Measurements from ENCODE around the gene RAB20.

Gene RAB20

DNA sequence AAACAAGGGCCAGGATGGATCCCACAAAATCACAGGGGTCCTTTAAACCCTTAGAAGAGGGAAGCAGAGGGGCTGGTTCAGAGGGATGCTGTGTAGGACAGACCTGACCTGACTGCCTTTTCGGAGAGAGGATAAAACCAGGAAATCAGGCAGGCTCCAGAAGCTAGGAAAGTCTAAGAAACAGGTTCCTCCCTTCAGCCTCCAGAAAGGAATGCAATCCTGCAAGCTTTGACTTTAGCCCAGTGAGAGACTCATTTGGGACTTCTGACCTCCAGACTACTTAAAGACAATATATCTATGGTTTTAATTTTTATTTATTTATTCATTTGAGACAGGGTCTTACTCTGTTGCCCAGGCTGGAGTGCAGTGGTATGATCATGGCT lies 5.3 kb downstream of the RAB20 start:
- Histone ChIP-seq H3K27ac (peak overlapping the region; percentile 15; the same call in 1 of the 2 replicates), H3K4me1 (peaks cover 59% of the 10 kb centered on the region), H3K9ac (no peak overlapping the region), H3K4me2 (peak overlapping the region; percentile 39; the same call in 1 of the 2 replicates), H3K36me3 (peaks cover 54% of the 10 kb centered on the region), H4K20me1 (peaks cover 72% of the 10 kb centered on the region), H3K27me3 (no peaks in the 10 kb centered on the region), H3K4me3 (no peak overlapping the region), H3K9me3 (peaks cover 14% of the 10 kb centered on the region)
- no peak for TF ChIP-seq Cebpa-rat (IDR thresholded peaks at IDR 0.05)

DNA sequence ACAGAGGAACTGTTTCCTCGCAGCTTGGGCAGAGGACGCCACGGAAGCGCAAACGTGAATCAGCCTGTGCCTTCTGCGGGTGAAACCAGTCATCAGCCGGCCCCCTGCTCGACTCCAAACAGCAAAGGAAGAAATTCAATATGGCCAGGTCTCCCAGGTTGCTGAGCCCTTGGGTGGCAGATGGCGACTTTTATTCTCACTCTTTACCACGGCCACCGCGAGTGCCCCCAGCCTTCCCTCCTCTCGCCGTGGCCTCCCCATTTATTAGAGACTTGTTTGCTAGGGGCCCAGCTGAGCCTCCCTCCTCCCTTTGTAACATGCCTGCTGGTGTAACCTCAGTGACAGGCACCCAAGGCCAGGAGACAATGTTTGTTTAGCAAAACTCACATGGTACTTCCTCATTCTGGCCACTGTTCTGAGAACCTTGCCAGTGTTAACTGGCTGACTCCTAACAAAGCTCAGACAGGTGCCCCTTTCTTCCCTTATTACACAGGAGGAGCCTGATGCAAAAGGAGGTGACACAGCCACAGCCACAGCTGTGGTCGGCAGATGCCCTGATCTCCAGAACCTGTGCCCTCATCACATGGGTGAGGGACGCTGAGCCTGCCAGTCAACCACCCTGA lies 5.8 kb downstream of the RAB20 start:
- Histone ChIP-seq H3K27me3 (no peaks in the 10 kb centered on the region), H3K4me1 (peaks cover 57% of the 10 kb centered on the region), H3K36me3 (peaks cover 56% of the 10 kb centered on the region), H3K4me3 (no peak overlapping the region), H3K9ac (no peak overlapping the region), H4K20me1 (peaks cover 77% of the 10 kb centered on the region), H3K4me2 (peak overlapping the region; percentile 39; the same call in 1 of the 2 replicates), H3K9me3 (peaks cover 14% of the 10 kb centered on the region), H3K27ac (peak overlapping the region; percentile 15; the same call in 1 of the 2 replicates)
- TF ChIP-seq Cebpa-rat (IDR thresholded peaks at IDR 0.05), result no peak

DNA sequence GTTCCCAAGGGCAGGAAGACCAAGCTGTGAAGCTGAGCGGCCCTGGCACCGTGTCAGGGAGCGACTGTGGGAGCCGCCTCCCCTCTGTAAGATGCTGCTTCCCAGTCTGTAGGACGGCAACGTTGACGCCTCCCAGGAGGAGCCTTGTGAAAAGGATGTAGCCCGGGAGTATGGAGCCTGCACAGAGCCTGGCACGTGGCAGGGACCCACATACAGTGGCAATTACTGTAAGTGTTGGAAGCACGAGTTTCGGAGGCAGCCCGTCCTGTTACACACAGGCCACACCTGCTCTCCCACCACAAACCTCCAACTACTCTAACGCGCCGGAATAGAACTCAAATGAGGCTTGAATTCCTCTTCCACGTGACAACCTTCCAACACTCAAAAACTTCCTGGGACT lies 6.6 kb downstream of the RAB20 start:
- Histone ChIP-seq H3K27me3 (no peaks in the 10 kb centered on the region), H3K9ac (no peak overlapping the region), H3K4me2 (no peak overlapping the region), H3K4me1 (peaks cover 50% of the 10 kb centered on the region), H3K36me3 (peaks cover 61% of the 10 kb centered on the region), H3K4me3 (no peak overlapping the region), H4K20me1 (peaks cover 80% of the 10 kb centered on the region), H3K9me3 (peaks cover 14% of the 10 kb centered on the region), H3K27ac (no peak overlapping the region)
- no peak for TF ChIP-seq Cebpa-rat (IDR thresholded peaks at IDR 0.05)

DNA sequence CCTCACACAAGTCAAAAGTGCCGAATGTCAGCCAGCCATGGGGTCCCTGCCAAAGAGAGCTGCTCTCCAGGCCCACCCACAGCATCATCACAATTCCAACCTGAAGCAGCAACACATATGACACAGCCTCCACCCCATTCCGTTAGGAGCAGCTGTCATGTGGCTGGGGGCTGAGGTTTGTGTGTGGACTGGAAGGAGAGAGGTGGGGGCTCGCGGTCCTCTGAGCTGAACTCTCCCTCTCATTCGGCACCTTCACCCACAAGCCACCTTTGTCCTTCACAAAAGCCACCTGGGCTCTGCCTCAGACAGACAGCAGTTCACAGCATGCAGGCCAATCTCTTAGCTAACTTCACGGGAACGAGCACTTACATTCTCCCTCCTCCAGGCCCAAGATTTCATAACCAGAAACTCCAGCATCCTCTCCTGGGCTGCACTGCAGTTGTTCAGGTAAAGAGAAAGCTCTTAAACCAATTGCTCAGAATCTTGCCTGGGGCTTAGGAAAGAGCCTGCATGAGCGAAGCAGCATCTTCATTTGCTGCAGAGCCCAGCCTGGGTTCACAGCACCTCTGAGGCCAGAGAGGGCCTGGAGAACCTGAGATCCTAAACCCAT lies 7.2 kb downstream of the RAB20 start:
- Histone ChIP-seq H3K9ac (no peak overlapping the region), H3K27me3 (no peaks in the 10 kb centered on the region), H3K4me1 (peaks cover 43% of the 10 kb centered on the region), H3K4me2 (no peak overlapping the region), H3K9me3 (peaks cover 14% of the 10 kb centered on the region), H4K20me1 (peaks cover 80% of the 10 kb centered on the region), H3K36me3 (peaks cover 59% of the 10 kb centered on the region), H3K4me3 (no peak overlapping the region), H3K27ac (no peak overlapping the region)
- no peak for TF ChIP-seq Cebpa-rat (IDR thresholded peaks at IDR 0.05)

DNA sequence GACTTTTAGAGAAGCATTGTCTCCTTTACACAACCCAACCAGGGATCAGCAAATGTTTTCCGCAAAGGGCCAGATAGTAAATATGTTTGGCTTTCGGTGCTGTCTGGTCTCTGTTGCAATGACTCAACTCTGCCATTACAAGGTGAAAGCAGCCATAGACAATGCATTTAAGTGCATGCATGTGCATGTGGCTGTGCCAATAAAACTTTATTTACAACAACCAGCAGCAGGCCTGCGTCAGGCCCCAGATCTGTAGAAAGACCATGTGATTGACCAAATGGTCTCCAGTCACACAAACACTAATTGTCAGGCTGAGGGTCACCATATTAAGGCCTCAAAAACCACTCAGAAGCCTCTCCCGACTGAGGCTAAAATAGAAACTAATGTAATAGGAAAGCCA lies 8.1 kb downstream of the RAB20 start:
- Histone ChIP-seq H3K4me3 (no peak overlapping the region), H3K4me1 (peaks cover 35% of the 10 kb centered on the region), H3K36me3 (peaks cover 64% of the 10 kb centered on the region), H4K20me1 (peaks cover 88% of the 10 kb centered on the region), H3K9ac (no peak overlapping the region), H3K9me3 (peaks cover 14% of the 10 kb centered on the region), H3K27ac (no peak overlapping the region), H3K27me3 (no peaks in the 10 kb centered on the region), H3K4me2 (no peak overlapping the region)
- no peak for TF ChIP-seq Cebpa-rat (IDR thresholded peaks at IDR 0.05)

DNA sequence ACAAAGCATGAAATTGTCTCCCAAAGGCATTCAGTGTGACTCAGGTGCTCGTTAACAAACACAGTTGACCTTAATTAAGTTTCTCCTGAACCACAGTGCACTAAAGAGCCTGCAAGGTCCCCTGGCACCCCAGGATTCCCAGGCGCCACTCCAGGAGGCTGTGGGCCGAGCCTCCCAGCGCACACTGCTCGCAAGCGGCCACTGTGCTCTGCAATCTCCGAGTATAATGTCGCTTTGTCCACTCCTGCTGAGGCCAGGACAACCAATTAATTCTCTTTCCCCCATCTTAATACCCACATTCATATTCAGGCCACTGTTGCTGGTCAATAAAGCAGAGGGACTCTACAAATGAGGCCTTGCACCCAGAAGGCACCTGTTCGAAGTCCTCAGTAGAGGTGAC lies 8.8 kb downstream of the RAB20 start:
- no peak overlapping the region for H3K9ac ChIP-seq
- H3K9me3 ChIP-seq, result peaks cover 13% of the 10 kb centered on the region
- no peak overlapping the region for H3K4me3 ChIP-seq
- H3K27me3 ChIP-seq, result no peaks in the 10 kb centered on the region
- peaks cover 91% of the 10 kb centered on the region for H4K20me1 ChIP-seq
- peaks cover 29% of the 10 kb centered on the region for H3K4me1 ChIP-seq
- no peak overlapping the region for H3K27ac ChIP-seq
- H3K4me2 ChIP-seq, result no peak overlapping the region
- TF ChIP-seq Cebpa-rat (IDR thresholded peaks at IDR 0.05), result no peak
- H3K36me3 ChIP-seq, result peaks cover 67% of the 10 kb centered on the region

DNA sequence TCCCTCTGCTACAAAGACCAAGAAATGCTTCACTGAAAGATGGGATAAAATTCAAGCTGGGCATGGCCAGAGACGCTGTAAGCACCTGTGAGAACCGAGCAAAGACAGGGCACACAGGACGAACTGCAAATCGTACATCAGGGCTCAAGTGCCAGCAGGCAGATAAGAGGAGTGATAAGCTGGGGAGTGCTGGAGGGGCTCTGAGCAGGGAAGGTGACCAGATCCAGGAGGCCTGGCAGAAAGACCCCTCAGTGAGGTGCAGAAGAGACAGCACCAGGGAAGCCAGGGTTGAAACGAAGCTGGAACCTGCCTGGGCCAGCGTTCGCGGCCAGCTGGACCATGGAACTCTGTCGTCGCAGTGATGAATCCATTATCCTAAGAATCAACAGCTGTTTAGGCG lies 10.2 kb downstream of the RAB20 start:
- no peak overlapping the region for H3K27ac ChIP-seq

DNA sequence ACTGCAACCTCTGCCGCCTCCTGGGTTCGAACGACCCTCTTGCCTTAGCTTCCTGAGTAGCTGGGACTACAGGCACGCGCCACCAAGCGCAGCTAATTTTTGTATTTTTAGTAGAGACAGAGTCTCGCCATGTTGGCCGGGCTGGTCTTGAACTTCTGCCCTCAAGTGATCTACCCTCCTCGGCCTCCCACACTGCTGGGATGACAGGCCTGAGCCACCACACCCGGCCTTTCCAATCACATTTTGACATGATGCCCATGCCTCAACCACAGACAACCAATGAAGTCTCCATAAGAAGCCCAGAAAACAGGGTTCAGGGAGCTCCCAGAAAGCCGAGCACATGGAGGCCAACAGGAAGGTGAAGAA lies 11.7 kb downstream of the RAB20 start:
- no peak for TF ChIP-seq Cebpa-rat (IDR thresholded peaks at IDR 0.05)
- peaks cover 30% of the 10 kb centered on the region for H3K9me3 ChIP-seq
- no peak overlapping the region for H3K27ac ChIP-seq
- H3K9ac ChIP-seq, result no peak overlapping the region
- H3K4me3 ChIP-seq, result no peak overlapping the region
- no peaks in the 10 kb centered on the region for H3K27me3 ChIP-seq
- peaks cover 66% of the 10 kb centered on the region for H4K20me1 ChIP-seq
- H3K4me2 ChIP-seq, result no peak overlapping the region
- peaks cover 2% of the 10 kb centered on the region; the same call in 1 of the 2 replicates for H3K4me1 ChIP-seq
- H3K36me3 ChIP-seq, result peaks cover 62% of the 10 kb centered on the region

More for the DNA sequence above, 10.2 kb downstream of the RAB20 start:
- no peak for TF ChIP-seq Cebpa-rat (IDR thresholded peaks at IDR 0.05)
- Histone ChIP-seq H3K27me3 (no peaks in the 10 kb centered on the region), H3K36me3 (peaks cover 63% of the 10 kb centered on the region), H3K9me3 (peaks cover 15% of the 10 kb centered on the region), H4K20me1 (peaks cover 81% of the 10 kb centered on the region), H3K4me1 (peaks cover 17% of the 10 kb centered on the region), H3K9ac (no peak overlapping the region), H3K4me2 (no peak overlapping the region), H3K4me3 (no peak overlapping the region)

DNA sequence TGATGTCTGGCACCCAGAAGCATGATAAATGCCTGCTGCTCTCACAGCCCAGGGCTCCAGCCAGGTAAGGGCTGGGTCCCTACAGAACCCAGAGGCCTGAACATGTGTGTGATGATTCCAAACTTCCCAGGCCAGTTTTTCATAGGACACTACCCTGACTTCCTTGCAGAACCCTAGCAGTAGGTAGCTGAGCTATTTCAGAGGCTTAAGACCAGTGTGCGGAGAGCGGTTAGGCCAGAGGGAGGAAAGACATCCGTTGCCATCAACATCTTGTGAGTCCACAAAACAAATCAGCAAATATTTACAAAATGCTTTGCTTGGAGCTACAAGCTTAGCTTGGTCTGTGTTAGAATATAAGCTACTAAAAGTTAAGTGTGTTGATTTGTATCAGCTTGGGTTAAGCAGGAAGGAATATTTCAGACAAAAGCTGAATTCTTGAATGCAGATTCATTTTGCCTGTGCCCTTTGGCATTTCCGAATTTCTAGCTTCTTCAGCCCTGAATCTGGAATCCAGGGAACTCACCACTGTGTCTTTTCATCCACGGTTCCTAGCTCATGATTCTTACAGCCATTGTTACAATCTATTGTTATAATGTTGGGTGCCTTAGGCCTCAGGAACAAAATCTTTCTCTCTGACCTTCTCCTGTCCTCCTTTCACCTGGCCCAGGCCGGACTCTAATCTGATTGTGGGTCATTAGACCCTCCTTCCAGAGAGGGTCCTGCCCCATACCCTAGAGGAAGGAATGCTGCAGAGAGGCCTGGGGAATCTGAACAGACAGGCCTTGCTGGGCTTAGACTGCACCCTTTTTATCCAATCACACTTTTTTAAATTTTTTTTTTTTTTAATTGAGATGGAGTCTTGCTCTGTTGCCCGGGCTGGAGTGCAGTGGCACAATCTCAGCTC lies 12.4 kb downstream of the RAB20 start:
- H3K9me3 ChIP-seq, result peaks cover 36% of the 10 kb centered on the region
- H3K4me2 ChIP-seq, result no peak overlapping the region
- no peak for TF ChIP-seq Cebpa-rat (IDR thresholded peaks at IDR 0.05)
- peaks cover 59% of the 10 kb centered on the region for H4K20me1 ChIP-seq
- H3K27me3 ChIP-seq, result no peaks in the 10 kb centered on the region
- H3K4me1 ChIP-seq, result no peaks in the 10 kb centered on the region
- no peak overlapping the region for H3K4me3 ChIP-seq
- peaks cover 62% of the 10 kb centered on the region for H3K36me3 ChIP-seq
- H3K9ac ChIP-seq, result no peak overlapping the region
- no peak overlapping the region for H3K27ac ChIP-seq

DNA sequence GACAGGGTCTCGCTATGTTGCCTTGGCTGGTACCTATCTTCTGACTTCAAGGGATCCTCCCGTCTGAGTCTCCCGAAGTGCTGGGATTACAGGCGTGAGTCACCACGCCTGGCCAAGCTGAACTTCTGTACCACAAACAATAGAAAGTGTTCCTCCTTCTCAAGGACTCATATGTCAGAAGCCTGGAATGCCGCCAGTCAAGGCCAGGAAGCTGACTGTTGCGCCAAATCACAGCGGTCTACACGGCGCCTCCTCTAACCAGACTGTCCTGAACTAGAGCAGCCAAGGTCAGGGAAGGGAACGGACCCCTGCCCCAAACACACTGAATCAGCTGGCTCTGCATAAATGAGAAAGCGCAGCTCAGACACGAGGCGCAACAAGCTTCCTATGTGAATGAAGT lies 14.6 kb downstream of the RAB20 start:
- H3K27me3 ChIP-seq, result no peaks in the 10 kb centered on the region
- no peak overlapping the region for H3K4me3 ChIP-seq
- no peak overlapping the region for H3K4me2 ChIP-seq
- H3K4me1 ChIP-seq, result peaks cover 11% of the 10 kb centered on the region
- peaks cover 70% of the 10 kb centered on the region for H3K36me3 ChIP-seq
- H4K20me1 ChIP-seq, result peaks cover 44% of the 10 kb centered on the region
- no peak overlapping the region for H3K9ac ChIP-seq
- H3K9me3 ChIP-seq, result peaks cover 40% of the 10 kb centered on the region
- no peak overlapping the region for H3K27ac ChIP-seq
- TF ChIP-seq Cebpa-rat (IDR thresholded peaks at IDR 0.05), result no peak

All from BLaER1 (cell line).